Natural killer cell (primary cell): ENCODE results near the gene CEP164. TPM values are rescaled to one million over a fixed set of nuclear protein-coding genes. Genes with fewer than 3 reads are reported as not detected.

Experiments used
- ATAC-seq, 3 donors: fragments of 150-1000 bp in 2 of 3; fragments of 200-7000 bp in 1 of 3; cut with Tn5 transposase; 1 replicate in 1 of 3; 2 replicates in 2 of 3; pipeline ENCODE4 v1.10.0; 2021; ENCODE audit warnings: mild to moderate bottlenecking in 2 of 3, moderate library complexity in 2 of 3
- DNase-seq, 2 donors: peaks; one replicate each; pipeline versions ENCODE4 v3.0.0 to v3.0.0-alpha.2; 2013 to 2021; ENCODE audit warnings: mixed read lengths in 1 of 2
- H3K27ac ChIP-seq: one replicate; pipeline ENCODE4 v1.5.1; 2013; ENCODE audit warnings: mild to moderate bottlenecking, low read length
- H3K27me3 ChIP-seq: one replicate; pipeline ENCODE4 v1.6.1; 2013; ENCODE audit warnings: low read length; ENCODE audit not compliant: control insufficient read depth, insufficient read depth
- H3K36me3 ChIP-seq: one replicate; pipeline ENCODE4 v1.6.1; 2013; ENCODE audit warnings: low read length; ENCODE audit not compliant: control insufficient read depth, insufficient read depth
- H3K4me1 ChIP-seq: one replicate; pipeline ENCODE4 v1.6.1; 2013; ENCODE audit warnings: low read length; ENCODE audit not compliant: control insufficient read depth, insufficient read depth
- H3K4me3 ChIP-seq: one replicate; pipeline ENCODE4 v1.5.1; 2013; ENCODE audit warnings: low read length
- H3K9me3 ChIP-seq: one replicate; pipeline ENCODE4 v1.6.1; 2013; ENCODE audit warnings: low read length; ENCODE audit not compliant: control insufficient read depth, insufficient read depth
- H3K27ac Mint-ChIP-seq, 2 donors: one replicate each; pipeline ENCODE4 v1.8.0; 2022; ENCODE audit warnings: mild to moderate bottlenecking in 2 of 2, mixed read lengths in 2 of 2, moderate library complexity in 1 of 2
- H3K27me3 Mint-ChIP-seq, 2 donors: one replicate each; pipeline ENCODE4 v1.8.0; 2022; ENCODE audit warnings: low read depth in 2 of 2, mixed read lengths in 2 of 2
- H3K36me3 Mint-ChIP-seq: one replicate; pipeline ENCODE4 v1.8.0; 2022; ENCODE audit warnings: mixed read lengths
- H3K4me1 Mint-ChIP-seq, 2 donors: one replicate each; pipeline ENCODE4 v1.8.0; 2022; ENCODE audit warnings: mixed read lengths in 2 of 2
- H3K4me3 Mint-ChIP-seq: one replicate; pipeline ENCODE4 v1.8.0; 2022; ENCODE audit warnings: mild to moderate bottlenecking, moderate library complexity, mixed read lengths
- H3K9me3 Mint-ChIP-seq, 2 donors: one replicate each; pipeline ENCODE4 v1.8.0; 2022; ENCODE audit warnings: mixed read lengths in 2 of 2
- CTCF ChIP-seq: fragments of 200-600 bp; IDR thresholded peaks from one replicate; pipeline ENCODE4 v1.8.0; 2022; ENCODE audit warnings: antibody characterized with exemption
- WGBS: methylation state at CpG from one replicate; pipeline ENCODE4 v1.1.7; 2013; ENCODE audit warnings: missing lambda C conversion rate; ENCODE audit not compliant: insufficient coverage; 5-methylcytosine and 5-hydroxymethylcytosine counted together
- intact Hi-C: fragments of 100-400 bp; cut with micrococcal nuclease; formaldehyde crosslinking; loops from one replicate; pipeline ENCODE4 v1.14.2; 2022
- total RNA-seq, 4 donors: library from RNA; stranded (reverse); fragments of 120-200 nt in 1 of 4; gene quantifications; one replicate each; pipeline versions ENCODE4 v1.2.3 to v1.2.4, GENCODE V29; 2013 to 2022

CEP164 gene
- total RNA-seq, 3 donors from 2014 or later (not counting 1 experiment from before 2014, with no cell fraction given) = 45.6 to 49.9 (median 49.8) TPM

- Histone ChIP-seq H3K27me3 (no peaks in the 10 kb centered on the region), H3K4me1 (no peaks in the 10 kb centered on the region), H3K27ac (no peak overlapping the region), H3K36me3 (peaks cover 38% of the 10 kb centered on the region), H3K9me3 (no peaks in the 10 kb centered on the region), H3K4me3 (no peak overlapping the region)
- DNase-seq (no peak), ATAC-seq (no peak)
- Mint-ChIP-seq H3K9me3 (no peaks in the 10 kb centered on the region), H3K4me1 (no peaks in the 10 kb centered on the region), H3K27ac (no peak overlapping the region), H3K4me3 (no peak overlapping the region), H3K27me3 (no peaks in the 10 kb centered on the region), H3K36me3 (peaks cover 17% of the 10 kb centered on the region)
- no peak for TF ChIP-seq CTCF
- 100% methylated on average over 1 of the region's 2 CpGs for WGBS
- intact Hi-C loops = no loop called here
These were observed 41.1 kb upstream of the CEP164 start for GRCh38 chr11:117286588-117286987.

GRCh38 chr11:117287668-117288067 is 40.0 kb upstream of the CEP164 start:
- Mint-ChIP-seq H3K36me3 (peaks cover 7% of the 10 kb centered on the region), H3K4me1 (no peaks in the 10 kb centered on the region), H3K4me3 (no peak overlapping the region), H3K27me3 (no peaks in the 10 kb centered on the region), H3K9me3 (no peaks in the 10 kb centered on the region), H3K27ac (no peak overlapping the region)
- intact Hi-C loops = no loop called here
- H3K4me1 ChIP-seq = no peaks in the 10 kb centered on the region
- ATAC-seq (no peak), DNase-seq (no peak)
- H3K27ac ChIP-seq = no peak overlapping the region
- H3K27me3 ChIP-seq = no peaks in the 10 kb centered on the region
- H3K9me3 ChIP-seq = no peaks in the 10 kb centered on the region
- 100% methylated on average over 1 of the region's 3 CpGs for WGBS
- no peak for TF ChIP-seq CTCF
- H3K4me3 ChIP-seq = no peak overlapping the region
- H3K36me3 ChIP-seq = peaks cover 30% of the 10 kb centered on the region

- Mint-ChIP-seq H3K36me3 (no peaks in the 10 kb centered on the region), H3K27ac (no peak overlapping the region), H3K4me3 (no peak overlapping the region), H3K9me3 (no peaks in the 10 kb centered on the region), H3K4me1 (no peaks in the 10 kb centered on the region), H3K27me3 (no peaks in the 10 kb centered on the region)
- Histone ChIP-seq H3K4me1 (no peaks in the 10 kb centered on the region), H3K36me3 (peaks cover 15% of the 10 kb centered on the region), H3K9me3 (no peaks in the 10 kb centered on the region), H3K27ac (no peak overlapping the region), H3K4me3 (no peak overlapping the region), H3K27me3 (no peaks in the 10 kb centered on the region)
- TF ChIP-seq CTCF = no peak
- ATAC-seq (no peak), DNase-seq (no peak)
- intact Hi-C loops = no loop called here
- 92% methylated on average over 1 of the region's 1 CpG for WGBS
These were observed 37.9 kb upstream of the CEP164 start for GRCh38 chr11:117289795-117290194.

- DNase-seq = no peak
- no peak for ATAC-seq
- TF ChIP-seq CTCF = no peak
- no peak within 1 kb of the TSS for H3K27ac ChIP-seq
- Mint-ChIP-seq H3K4me3 (no peak within 1 kb of the TSS), H3K27ac (no peak within 1 kb of the TSS), H3K4me1 (no peaks in the 10 kb centered on the region), H3K9me3 (no peaks in the 10 kb centered on the region), H3K27me3 (no peaks in the 10 kb centered on the region), H3K36me3 (no peaks in the 10 kb centered on the region)
- peaks cover 5% of the 10 kb centered on the region for H3K36me3 ChIP-seq
- H3K9me3 ChIP-seq = no peaks in the 10 kb centered on the region
- no peaks in the 10 kb centered on the region for H3K27me3 ChIP-seq
- WGBS = over 99% methylated on average over 7 of the region's 8 CpGs
- no peak within 1 kb of the TSS for H3K4me3 ChIP-seq
- H3K4me1 ChIP-seq = no peaks in the 10 kb centered on the region
- intact Hi-C loops = no loop called here
These were observed 36.8 kb upstream of the CEP164 start, which contains the start of gene BACE1-AS for GRCh38 chr11:117290809-117291396. Gene BACE1-AS, plus strand, starts transcription at chr11:117291346.
